OCI-LY3 (cell line): ENCODE measurements around the gene IL17REL.

ENCODE experiments used
- EZH2phosphoT487 ChIP-seq: fragments of 200-600 bp; shearing (Covaris generic); IDR thresholded peaks from 2 replicates; pipeline ENCODE4 v1.6.1; 2018; ENCODE audit warnings: antibody characterized with exemption, mixed run types, low read depth
- TF ChIP-seq, protein P1 (sequence below): fragments of 200-600, 300-600 bp; sonication (generic); IDR thresholded peaks from 2 replicates; pipeline ENCODE4 v1.5.1; 2014; ENCODE audit warnings: antibody characterized with exemption, low read length, low read depth

DNA sequence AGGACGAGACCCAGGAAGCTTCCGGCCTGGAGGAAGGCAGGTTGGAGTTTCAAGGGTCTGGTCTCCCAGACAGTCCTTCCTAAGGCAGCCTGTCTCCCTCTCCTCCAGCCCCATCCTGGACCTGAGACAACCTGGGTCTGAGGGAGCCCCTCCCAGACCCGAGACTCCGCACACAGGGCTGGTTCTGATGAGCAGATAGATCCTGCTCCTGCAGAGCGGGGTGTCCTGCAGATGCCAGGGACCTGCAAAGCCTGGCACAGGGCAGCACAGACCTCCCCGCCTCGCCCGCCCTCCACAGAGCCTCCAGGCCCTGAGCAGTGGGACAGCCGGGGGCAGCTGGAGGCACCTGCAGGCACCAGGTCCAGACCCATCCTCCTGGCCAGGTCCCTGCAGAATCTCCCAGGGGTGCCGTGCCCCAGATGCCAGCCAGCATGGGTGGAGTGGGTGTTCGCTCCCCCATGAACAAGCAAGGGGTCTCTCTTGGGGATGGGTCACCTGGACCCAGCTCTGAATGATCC is 44.2 kb downstream of the IL17REL start:
- TF ChIP-seq, protein P1, sequence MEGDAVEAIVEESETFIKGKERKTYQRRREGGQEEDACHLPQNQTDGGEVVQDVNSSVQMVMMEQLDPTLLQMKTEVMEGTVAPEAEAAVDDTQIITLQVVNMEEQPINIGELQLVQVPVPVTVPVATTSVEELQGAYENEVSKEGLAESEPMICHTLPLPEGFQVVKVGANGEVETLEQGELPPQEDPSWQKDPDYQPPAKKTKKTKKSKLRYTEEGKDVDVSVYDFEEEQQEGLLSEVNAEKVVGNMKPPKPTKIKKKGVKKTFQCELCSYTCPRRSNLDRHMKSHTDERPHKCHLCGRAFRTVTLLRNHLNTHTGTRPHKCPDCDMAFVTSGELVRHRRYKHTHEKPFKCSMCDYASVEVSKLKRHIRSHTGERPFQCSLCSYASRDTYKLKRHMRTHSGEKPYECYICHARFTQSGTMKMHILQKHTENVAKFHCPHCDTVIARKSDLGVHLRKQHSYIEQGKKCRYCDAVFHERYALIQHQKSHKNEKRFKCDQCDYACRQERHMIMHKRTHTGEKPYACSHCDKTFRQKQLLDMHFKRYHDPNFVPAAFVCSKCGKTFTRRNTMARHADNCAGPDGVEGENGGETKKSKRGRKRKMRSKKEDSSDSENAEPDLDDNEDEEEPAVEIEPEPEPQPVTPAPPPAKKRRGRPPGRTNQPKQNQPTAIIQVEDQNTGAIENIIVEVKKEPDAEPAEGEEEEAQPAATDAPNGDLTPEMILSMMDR, result no peak
- TF ChIP-seq EZH2phosphoT487, result no peak
